ENCODE results near the gene MCTP2. TPM values are rescaled to one million over a fixed set of nuclear protein-coding genes. Genes with fewer than 3 reads are reported as not detected.

The MCTP2 gene
- total and polyA plus RNA-seq, 2 of the 13 experiments (the other 11 are each of a cell fraction or from before 2014, with no cell fraction given), result 5.1 to 8.6 TPM

DNA sequence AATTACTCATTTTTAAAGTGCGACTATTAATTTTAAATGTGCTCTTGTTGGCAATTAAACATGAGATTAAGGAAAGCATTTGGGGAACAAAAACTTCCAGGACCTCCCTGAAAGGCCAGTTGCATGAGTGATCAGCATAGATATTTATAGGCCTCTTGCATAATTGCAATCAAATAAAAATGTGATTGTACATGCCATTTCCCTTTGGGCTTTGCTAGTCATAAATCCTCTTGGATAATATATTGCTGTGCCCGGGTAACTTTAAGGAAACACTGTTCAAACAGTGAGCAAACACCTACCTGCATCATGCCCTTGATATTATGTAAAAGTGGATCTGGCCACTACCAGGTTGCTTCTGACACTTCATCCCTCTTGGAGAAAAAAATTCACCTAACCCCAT is 239.1 kb downstream of the MCTP2 start:
- H3K36me3 ChIP-seq (replicated peaks in 1 of 2; ENCODE audit: control insufficient read depth in 1 of 2, insufficient read depth in 2 of 2, low read length in 2 of 2), result no peaks in the 10 kb centered on the region
- no peaks in the 10 kb centered on the region for H3K9me3 ChIP-seq (ENCODE audit: low read length)
- ATAC-seq (no peak), FAIRE-seq (no peak), DNase-seq (ENCODE audit: low spot score) (no peak)
- no peaks in the 10 kb centered on the region for H3K4me1 ChIP-seq (ENCODE audit: insufficient read depth, low read length)
- H3K4me2 ChIP-seq (ENCODE audit: low read depth, low read length), result no peak overlapping the region
- CTCF ChIA-PET (ENCODE audit: low intra/inter-chr PET ratio, low total read pairs), result no interaction called here
- no TSS peak for BruUV-seq (replicated peaks)
- H3K27me3 ChIP-seq (ENCODE audit: control insufficient read depth in 1 of 2, insufficient read depth in 2 of 2, low read length in 2 of 2), result no peaks in the 10 kb centered on the region
- H3K9ac ChIP-seq (ENCODE audit: insufficient read depth, low read depth, low read length), result no peak overlapping the region
- no peaks in the 10 kb centered on the region for H3K79me2 ChIP-seq (ENCODE audit: insufficient read depth, low read length)
- in situ Hi-C loops (cut with HindIII; ENCODE audit: extremely low pct_ligation_motif_present, low pct_unique_long_range_greater_than_20kb), result no loop called here
- no peaks in the 10 kb centered on the region for H4K20me1 ChIP-seq (ENCODE audit: insufficient read depth, low read length)
- no peak overlapping the region for H2AFZ ChIP-seq (ENCODE audit: low read length)
- H3K27ac ChIP-seq (ENCODE audit: extremely low read length, insufficient read depth, low read length), result no peak overlapping the region
- intact Hi-C loops (cut with micrococcal nuclease; ENCODE audit: unreplicated experiment), result no loop called here
- H3K4me3 ChIP-seq (replicated peaks in 1 of 3; ENCODE audit: insufficient read depth in 1 of 3, low read depth in 2 of 3, low read length in 3 of 3), result no peak overlapping the region
- 50% methylated on average over 2 of the region's 2 CpGs for WGBS (ENCODE audit: low lambda C conversion rate)
- POLR2A ChIA-PET, result no interaction called here
- TF ChIP-seq NFAT5 (CRISPR knock-in tag; IDR thresholded peaks at IDR 0.05) (no peak), ZNF138 (CRISPR knock-in tag; IDR thresholded peaks at IDR 0.05; ENCODE audit: low read depth) (no peak), STAG1 (CRISPR knock-in tag; IDR thresholded peaks at IDR 0.05) (no peak), SKI (IDR thresholded peaks at IDR 0.05; ENCODE audit: partially characterized antibody) (no peak), CENPX (CRISPR knock-in tag; IDR thresholded peaks at IDR 0.05) (no peak), ZNF446 (CRISPR knock-in tag; IDR thresholded peaks at IDR 0.05) (no peak), ZNF180 (CRISPR knock-in tag; IDR thresholded peaks at IDR 0.05; ENCODE audit: borderline replicate concordance, low read depth) (no peak), ARNT2 (CRISPR knock-in tag; IDR thresholded peaks at IDR 0.05; ENCODE audit: low read depth) (no peak), ZNF75D (CRISPR knock-in tag; IDR thresholded peaks at IDR 0.05; ENCODE audit: borderline replicate concordance) (no peak)

All from HepG2 (cell line).